GM19455 (cell line): Measurements from ENCODE around the gene CADPS.

Experiments
- ATAC-seq: cut with Tn5 transposase; IDR thresholded peaks from one replicate; pipeline ENCODE4 v1.9.1; 2021; ENCODE audit not compliant: unreplicated experiment

CADPS gene

GRCh38 chr3:62453448-62453847 is 421.8 kb downstream of the CADPS start:
- no peak for ATAC-seq

- no peak for ATAC-seq
Observed at GRCh38 chr3:62451211-62451887, 423.9 kb downstream of the CADPS start.

- no peak for ATAC-seq
Observed at GRCh38 chr3:62446337-62446940, 428.8 kb downstream of the CADPS start.

GRCh38 chr3:62445275-62445674 is 429.9 kb downstream of the CADPS start:
- ATAC-seq: no peak

GRCh38 chr3:62439978-62440377 is 435.2 kb downstream of the CADPS start:
- ATAC-seq: no peak

GRCh38 chr3:62439176-62439813 is 435.9 kb downstream of the CADPS start:
- ATAC-seq: no peak

- ATAC-seq: no peak
Observed at GRCh38 chr3:62436785-62437184, 438.4 kb downstream of the CADPS start.

GRCh38 chr3:62433396-62433795 is 441.8 kb downstream of the CADPS start:
- ATAC-seq: no peak

- no peak for ATAC-seq
Observed at GRCh38 chr3:62421207-62421606, 454.0 kb downstream of the CADPS start.

- ATAC-seq: no peak
Observed at GRCh38 chr3:62416144-62416543, 459.1 kb downstream of the CADPS start.

GRCh38 chr3:62415312-62415801 is 459.9 kb downstream of the CADPS start:
- no peak for ATAC-seq

- ATAC-seq: no peak
Observed at GRCh38 chr3:62414786-62415185, 460.4 kb downstream of the CADPS start.

- no peak for ATAC-seq
Observed at GRCh38 chr3:62413687-62414086, 461.5 kb downstream of the CADPS start.

- ATAC-seq: no peak
Observed at GRCh38 chr3:62406945-62407344, 468.3 kb downstream of the CADPS start.

- no peak for ATAC-seq
Observed at GRCh38 chr3:62405566-62405965, 469.6 kb downstream of the CADPS start.

GRCh38 chr3:62405135-62405534 is 470.1 kb downstream of the CADPS start:
- no peak for ATAC-seq

GRCh38 chr3:62404321-62404720 is 470.9 kb downstream of the CADPS start:
- no peak for ATAC-seq

- no peak for ATAC-seq
Observed at GRCh38 chr3:62403765-62404164, 471.5 kb downstream of the CADPS start.

GRCh38 chr3:62392626-62393292 is 482.5 kb downstream of the CADPS start:
- no peak for ATAC-seq

- no peak for ATAC-seq
Observed at GRCh38 chr3:62387251-62387650, 488.0 kb downstream of the CADPS start.

- no peak for ATAC-seq
Observed at GRCh38 chr3:62379321-62379798, 495.9 kb downstream of the CADPS start.

- ATAC-seq: no peak
Observed at GRCh38 chr3:62378921-62379320, 496.3 kb downstream of the CADPS start.
